Lower leg skin (tissue), 3 donors: Measurements from ENCODE around the gene DLG2.

ENCODE experiments used
- POLR2A ChIP-seq, 2 donors: fragments of 450-650 bp; IDR thresholded peaks; one replicate each; pipeline ENCODE4 v1.6.1; 2016 to 2017; ENCODE audit warnings: antibody characterized with exemption in 2 of 2, mild to moderate bottlenecking in 1 of 2, moderate library complexity in 1 of 2
- TF ChIP-seq, protein P1 (sequence below), 3 donors: fragments of 450-650 bp; IDR thresholded peaks; one replicate each; pipeline ENCODE4 v1.5.1; 2016; ENCODE audit warnings: antibody characterized with exemption in 3 of 3, mild to moderate bottlenecking in 3 of 3, moderate library complexity in 2 of 3

GRCh38 chr11:85494396-85494795, 132.7 kb downstream of the DLG2 start:
- TF ChIP-seq, protein P1, sequence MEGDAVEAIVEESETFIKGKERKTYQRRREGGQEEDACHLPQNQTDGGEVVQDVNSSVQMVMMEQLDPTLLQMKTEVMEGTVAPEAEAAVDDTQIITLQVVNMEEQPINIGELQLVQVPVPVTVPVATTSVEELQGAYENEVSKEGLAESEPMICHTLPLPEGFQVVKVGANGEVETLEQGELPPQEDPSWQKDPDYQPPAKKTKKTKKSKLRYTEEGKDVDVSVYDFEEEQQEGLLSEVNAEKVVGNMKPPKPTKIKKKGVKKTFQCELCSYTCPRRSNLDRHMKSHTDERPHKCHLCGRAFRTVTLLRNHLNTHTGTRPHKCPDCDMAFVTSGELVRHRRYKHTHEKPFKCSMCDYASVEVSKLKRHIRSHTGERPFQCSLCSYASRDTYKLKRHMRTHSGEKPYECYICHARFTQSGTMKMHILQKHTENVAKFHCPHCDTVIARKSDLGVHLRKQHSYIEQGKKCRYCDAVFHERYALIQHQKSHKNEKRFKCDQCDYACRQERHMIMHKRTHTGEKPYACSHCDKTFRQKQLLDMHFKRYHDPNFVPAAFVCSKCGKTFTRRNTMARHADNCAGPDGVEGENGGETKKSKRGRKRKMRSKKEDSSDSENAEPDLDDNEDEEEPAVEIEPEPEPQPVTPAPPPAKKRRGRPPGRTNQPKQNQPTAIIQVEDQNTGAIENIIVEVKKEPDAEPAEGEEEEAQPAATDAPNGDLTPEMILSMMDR (IDR thresholded peaks at IDR 0.05), result no peak
- no peak for TF ChIP-seq POLR2A (IDR thresholded peaks at IDR 0.05)
